ENCODE results near the gene SENP6.

DNA sequence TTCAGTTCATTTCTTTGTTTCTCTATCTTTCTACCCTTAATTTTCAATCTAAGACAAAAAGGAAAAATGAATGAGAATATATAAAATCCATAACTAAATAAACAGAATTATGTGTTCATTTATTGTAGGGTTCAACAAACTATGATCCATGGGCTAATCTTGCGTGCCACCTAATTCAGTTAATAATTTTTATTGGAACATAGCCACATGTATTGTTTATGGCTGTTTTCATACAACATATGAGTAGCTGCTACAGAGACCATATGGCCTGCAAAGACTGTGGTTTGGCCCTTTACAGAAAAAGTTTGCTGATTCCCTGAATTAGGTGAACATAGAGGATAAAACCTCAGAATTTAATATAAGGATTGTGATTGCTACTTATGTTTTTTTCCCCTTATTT is 21.8 kb downstream of the SENP6 start:
- TF ChIP-seq, protein P1, sequence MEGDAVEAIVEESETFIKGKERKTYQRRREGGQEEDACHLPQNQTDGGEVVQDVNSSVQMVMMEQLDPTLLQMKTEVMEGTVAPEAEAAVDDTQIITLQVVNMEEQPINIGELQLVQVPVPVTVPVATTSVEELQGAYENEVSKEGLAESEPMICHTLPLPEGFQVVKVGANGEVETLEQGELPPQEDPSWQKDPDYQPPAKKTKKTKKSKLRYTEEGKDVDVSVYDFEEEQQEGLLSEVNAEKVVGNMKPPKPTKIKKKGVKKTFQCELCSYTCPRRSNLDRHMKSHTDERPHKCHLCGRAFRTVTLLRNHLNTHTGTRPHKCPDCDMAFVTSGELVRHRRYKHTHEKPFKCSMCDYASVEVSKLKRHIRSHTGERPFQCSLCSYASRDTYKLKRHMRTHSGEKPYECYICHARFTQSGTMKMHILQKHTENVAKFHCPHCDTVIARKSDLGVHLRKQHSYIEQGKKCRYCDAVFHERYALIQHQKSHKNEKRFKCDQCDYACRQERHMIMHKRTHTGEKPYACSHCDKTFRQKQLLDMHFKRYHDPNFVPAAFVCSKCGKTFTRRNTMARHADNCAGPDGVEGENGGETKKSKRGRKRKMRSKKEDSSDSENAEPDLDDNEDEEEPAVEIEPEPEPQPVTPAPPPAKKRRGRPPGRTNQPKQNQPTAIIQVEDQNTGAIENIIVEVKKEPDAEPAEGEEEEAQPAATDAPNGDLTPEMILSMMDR (conservative IDR thresholded peaks at IDR 0.05; ENCODE audit: low read length) = no peak
- no peak for TF ChIP-seq EZH2phosphoT487 (IDR thresholded peaks at IDR 0.05; ENCODE audit: borderline replicate concordance)

Data from Loucy (cell line).